OCI-M1 (cell line): Measurements from ENCODE around the gene RBM15.

ENCODE experiments used
- DNase-seq: peaks from one replicate; lab custom pipeline; 2025; lab: John Stamatoyannopoulos, UW

The RBM15 gene

GRCh38 chr1:110348050-110348449, 8.9 kb downstream of the RBM15 start:
- no peak for DNase-seq

GRCh38 chr1:110348771-110349170, 9.6 kb downstream of the RBM15 start:
- DNase-seq = peak; percentile 28

- peak; percentile 11 for DNase-seq
Measured at GRCh38 chr1:110350360-110350759, 11.2 kb downstream of the RBM15 start.

GRCh38 chr1:110355321-110355720, 16.1 kb downstream of the RBM15 start:
- DNase-seq = no peak

DNA sequence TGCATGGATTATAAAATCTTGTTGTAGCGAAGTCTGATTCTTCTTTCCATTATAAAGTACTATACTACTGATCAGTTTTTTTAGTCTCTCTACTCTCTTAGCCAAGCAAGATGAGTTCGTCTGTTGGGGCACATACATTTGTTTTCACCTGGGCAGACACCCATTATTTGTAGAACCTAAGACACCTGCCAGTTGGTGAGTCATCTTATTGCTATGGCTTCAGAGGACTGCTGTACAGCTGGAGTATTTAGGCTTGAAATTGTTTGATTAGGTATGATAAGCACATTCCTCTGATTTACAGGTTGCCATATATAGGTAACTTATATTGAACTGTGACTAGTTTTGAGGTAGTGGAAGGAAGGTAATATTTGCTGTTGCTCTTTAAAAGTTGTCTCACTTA, 17.2 kb downstream of the RBM15 start:
- no peak for DNase-seq

DNA sequence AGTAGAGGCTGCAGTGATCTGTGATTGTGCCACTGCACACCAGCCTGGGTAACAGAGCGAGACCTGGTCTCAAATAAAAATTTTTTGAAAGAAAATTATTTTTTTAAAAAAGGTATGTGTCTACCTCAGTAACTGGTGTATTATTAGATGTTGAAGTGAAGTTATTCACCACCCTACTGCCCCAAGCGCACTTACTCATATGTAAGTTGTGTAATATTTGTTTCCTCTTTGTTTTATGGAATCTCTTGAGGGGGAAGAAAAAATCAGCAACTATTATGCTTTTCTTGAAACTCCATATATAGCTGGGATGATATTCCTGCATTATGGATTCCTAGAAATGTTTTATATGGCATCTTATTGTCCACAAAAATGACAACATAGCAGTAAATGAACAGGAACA, 21.3 kb downstream of the RBM15 start:
- DNase-seq = no peak

GRCh38 chr1:110361856-110362255, 22.7 kb downstream of the RBM15 start:
- no peak for DNase-seq

DNA sequence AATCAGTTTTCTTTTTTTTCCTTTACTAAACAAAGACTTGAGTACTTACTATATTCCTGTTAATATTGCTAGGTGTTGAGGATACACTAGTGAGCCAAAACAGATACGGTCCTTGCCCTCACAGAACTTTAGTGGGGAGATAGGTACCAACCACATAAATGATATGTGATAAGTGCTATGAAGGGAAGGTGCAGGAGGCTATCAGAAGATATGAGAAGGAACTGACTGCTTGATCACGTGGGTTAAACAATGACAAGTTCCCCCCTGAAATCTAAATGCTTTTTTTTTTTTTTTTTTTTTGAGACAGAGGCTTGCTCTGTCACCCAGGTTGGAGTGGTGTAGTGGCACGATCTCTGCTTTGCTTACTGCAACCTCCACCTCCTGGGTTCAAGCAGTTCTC, 25.0 kb downstream of the RBM15 start:
- no peak for DNase-seq

DNA sequence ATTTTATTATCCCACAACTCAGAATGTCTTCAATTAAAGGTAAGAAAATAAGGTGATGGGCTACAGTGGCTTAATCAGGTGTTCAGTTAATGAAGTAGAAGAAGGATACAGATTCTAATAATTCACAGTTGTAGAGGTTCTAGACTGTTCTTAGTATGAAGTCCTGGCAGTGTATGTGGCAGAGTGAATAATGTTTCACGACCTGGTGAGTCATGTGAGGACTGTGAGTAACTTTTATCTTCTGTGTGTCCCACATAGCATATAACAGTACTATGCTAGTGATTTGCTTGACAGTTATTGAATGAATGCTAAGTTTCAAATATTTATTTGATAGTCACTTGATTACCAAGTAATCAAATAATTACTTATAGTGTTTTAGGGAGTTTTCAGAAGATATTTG, 31.6 kb downstream of the RBM15 start:
- DNase-seq = peak; percentile 25

DNA sequence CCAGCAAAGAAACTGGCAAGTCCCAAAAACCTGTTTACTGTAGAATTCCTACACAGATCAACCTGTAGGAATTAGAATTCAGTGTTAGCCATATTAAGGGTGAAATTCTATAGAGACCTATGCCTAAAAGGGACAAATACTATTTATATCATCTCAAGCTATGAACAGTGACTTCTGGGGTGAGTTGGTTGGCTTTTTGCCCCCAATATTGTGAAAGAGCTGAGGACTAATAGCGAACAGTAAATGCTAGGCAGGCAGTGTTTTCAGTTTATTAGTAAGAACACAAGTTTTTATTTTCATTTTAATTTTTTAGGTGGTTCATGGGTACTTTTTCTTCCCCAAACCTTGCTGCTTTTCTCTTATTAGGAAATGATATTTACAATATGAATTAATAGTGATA, 36.3 kb downstream of the RBM15 start:
- DNase-seq = no peak

GRCh38 chr1:110380672-110381283, 41.6 kb downstream of the RBM15 start:
- no peak for DNase-seq

DNA sequence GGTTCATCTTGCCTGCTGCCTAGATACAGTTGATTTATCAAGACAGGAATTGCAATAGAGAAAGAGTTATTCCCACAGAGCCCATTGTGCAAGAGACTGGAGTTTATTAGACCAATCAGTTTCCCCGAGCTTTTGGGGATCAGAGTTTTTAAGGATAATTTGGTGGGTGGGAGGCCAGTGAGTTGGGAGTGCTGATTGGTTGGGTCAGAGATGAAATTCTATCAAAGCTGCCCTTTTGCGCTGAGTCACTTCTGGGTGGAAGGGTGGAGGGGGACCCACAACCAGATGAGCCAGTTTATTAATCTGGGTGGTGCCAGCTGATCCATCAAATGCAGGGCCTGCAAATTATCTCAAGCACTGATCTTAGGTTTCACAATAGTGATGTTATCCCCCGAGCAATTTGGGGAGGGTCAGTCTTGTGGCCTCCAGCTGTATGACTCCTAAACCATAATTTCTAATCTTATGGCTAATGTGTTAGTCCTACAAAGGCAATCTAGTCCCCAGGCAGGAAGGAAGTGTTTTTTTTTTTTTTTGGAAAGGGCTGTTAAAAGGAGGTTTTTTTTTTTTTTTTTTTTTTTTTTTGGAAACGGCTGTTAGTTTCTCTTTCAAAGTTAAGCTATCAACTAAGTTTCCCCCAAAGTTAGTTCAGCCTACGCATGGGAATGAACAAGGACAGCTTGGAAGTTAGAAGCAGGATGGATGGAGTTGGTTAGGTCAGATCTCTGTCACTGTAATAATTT, 44.2 kb downstream of the RBM15 start:
- DNase-seq = peak; percentile 76

DNA sequence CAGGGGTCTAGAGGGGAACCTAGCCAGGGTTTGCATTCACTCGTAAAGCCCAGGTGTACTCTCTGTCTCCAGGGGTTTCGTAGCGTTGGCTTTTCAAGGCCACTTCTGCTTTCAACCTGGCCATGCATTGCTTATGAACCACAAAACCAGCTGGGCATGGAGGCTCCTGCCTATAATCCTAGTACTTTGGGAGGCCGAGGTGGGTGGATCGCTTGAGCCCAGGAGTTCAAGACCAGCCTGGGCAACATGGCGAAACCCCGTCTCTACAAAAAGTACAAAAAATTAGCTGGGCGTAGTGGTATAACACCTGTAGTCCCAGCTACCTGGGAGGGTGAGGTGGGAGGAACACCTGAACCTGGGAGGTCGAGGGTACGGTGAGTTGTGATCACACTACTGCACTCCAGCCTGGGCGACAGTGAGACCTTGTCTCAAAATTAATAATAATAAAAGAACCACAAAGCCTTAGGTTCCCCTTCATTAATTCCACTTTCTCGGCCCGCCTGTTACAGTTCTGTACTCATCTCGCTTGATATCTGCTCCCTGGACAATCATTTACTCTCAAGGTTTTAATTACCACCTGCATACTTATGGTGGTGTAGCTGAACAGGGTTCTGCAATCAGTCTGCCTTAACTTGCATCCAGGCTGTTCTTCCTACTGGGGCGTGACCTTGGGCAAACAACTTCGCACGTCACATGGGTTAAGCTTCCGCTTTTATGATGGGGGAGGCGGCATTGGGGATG, 45.6 kb downstream of the RBM15 start:
- DNase-seq = no peak

DNA sequence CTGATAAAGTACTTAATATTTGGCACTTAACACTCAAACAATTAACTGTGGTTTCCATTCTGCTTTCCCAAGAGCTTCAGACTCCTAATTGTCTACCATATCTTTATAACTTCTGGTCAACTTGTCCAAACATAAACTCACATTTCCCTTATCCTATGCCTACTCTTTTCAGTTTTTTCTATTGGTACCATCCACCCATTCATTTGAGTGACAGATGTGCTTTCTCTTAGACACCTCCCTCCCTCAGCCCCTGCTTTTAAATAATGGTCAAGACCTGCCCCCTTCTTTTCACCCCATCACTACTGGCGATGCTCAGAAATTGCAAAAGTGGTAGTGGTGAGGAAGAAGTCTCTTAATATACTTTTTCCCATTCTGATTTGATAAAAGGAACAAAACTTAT, 46.2 kb downstream of the RBM15 start:
- DNase-seq = no peak

GRCh38 chr1:110387048-110387754, 48.0 kb downstream of the RBM15 start:
- DNase-seq = no peak

DNA sequence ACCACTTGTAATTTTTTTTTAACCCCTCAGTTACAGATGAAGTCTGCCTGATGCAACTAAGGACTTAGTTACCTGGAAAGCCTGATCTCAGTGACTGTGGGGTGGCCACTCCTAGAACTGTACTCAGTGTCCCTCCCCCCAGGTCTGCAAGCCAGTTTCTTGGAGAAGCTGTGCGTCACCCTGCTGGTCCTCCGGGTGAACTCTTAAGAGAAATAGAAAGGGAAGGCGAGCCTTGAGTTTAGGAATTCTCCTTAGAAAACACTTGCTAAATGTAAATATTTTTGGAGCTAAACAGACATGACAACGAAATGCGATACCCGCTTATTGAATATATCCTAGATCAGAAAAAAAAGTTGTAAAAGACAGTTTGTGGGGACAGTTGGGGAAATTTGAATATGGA, 50.9 kb downstream of the RBM15 start:
- DNase-seq = no peak

- DNase-seq = no peak
Measured at GRCh38 chr1:110390692-110391245, 51.6 kb downstream of the RBM15 start, which contains the start of gene SLC16A4. TSS of gene SLC16A4 (minus strand) at chr1:110391026. CDS start at chr1:110389323, 1,703 bp downstream.

- DNase-seq = no peak
Measured at GRCh38 chr1:110393286-110393685, 54.1 kb downstream of the RBM15 start.

GRCh38 chr1:110393691-110394492, 54.7 kb downstream of the RBM15 start:
- no peak for DNase-seq

GRCh38 chr1:110394493-110394820, 55.3 kb downstream of the RBM15 start:
- DNase-seq = no peak
